Activated T-cell treated with anti-CD3 and anti-CD28 coated beads for 1 hour (primary cell): ENCODE measurements around the gene MSANTD2.
"Not testable (repeated sequence)": the region's sequence is repeated elsewhere in the genome, so short reads cannot be mapped to it uniquely, and the experiment has no call there.

Experiments
- DNase-seq: peaks from one replicate; pipeline ENCODE4 v3.0.0-alpha.2; 2020; ENCODE audit warnings: low read depth

Gene MSANTD2

DNA sequence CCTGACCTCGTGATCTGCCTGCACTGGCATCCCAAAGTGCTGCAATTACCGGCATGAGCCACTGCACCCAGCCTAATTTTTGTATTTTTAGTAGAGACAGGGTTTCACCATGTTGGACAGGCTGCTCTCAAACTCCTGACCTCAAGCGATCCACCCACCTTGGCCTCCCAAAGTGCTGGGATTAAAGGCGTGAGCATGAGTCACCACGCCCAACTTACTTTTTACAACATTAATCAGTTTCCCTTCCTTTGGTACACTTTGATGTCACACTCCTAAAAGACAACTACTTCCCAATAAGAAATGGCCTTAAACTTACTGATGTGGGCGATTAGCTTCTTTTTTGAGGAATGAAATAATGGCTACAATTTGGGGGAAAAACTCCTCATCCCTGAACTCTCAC is 29.2 kb downstream of the MSANTD2 start:
- DNase-seq = not testable (repeated sequence)

DNA sequence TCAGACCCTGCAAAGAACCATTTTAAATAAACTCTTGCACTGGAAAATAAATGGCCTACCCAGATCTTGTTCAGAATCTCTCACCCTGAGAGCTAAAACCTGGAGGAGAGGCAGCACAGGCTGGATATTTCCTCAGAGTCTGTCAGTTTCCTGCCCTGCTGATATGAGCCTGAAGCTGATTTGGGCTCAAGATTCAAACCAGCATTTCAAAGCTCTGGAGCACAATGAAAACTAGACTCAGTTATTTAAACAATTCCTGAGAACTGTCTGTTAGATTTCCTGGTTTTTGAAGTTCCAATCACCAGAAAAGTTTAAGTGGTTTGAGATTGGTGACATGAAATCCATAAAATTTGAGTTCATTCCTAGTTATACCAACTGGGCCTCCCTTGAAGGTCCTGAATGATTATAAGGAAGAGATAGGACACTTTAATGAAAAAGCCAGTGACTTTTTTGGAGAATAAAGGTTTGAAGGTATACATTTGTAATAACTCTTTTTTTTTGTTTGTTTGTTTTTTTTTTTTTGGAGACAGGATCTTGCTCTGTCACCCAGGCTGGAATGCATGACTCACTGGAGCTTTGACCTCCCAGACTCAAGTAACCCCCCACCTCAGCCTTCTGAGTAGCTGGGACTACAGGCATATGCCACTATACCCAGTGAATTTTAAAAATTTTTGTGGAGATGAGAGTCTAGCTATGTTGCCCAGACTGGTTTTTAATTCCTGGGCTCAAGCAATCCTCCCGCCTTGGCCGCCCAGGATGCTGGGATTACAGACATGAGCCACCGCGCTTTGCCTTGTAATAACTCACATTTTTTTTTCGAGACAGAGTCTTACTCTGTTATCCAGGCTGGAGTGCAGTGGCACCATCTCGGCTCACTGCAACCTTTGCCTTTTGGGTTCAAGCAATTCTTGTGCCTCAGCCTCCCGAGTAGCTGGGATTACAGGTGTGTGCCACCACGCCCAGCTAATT is 30.1 kb downstream of the MSANTD2 start:
- DNase-seq = no peak

- DNase-seq = no peak
Measured at GRCh38 chr11:124768914-124769313, 31.3 kb downstream of the MSANTD2 start.

- DNase-seq = no peak
Measured at GRCh38 chr11:124766156-124766555, 34.0 kb downstream of the MSANTD2 start.

- peak; percentile 90 for DNase-seq
Measured at GRCh38 chr11:124763156-124763947, 36.9 kb downstream of the MSANTD2 start.

GRCh38 chr11:124762624-124763155 is 37.5 kb downstream of the MSANTD2 start:
- DNase-seq = no peak

- DNase-seq = peak; percentile 57
Measured at GRCh38 chr11:124762105-124762623, 38.0 kb downstream of the MSANTD2 start, which contains the start of gene ESAM. Gene ESAM (minus strand): TSS chr11:124762290. CDS start chr11:124762154, 136 bp downstream.

DNA sequence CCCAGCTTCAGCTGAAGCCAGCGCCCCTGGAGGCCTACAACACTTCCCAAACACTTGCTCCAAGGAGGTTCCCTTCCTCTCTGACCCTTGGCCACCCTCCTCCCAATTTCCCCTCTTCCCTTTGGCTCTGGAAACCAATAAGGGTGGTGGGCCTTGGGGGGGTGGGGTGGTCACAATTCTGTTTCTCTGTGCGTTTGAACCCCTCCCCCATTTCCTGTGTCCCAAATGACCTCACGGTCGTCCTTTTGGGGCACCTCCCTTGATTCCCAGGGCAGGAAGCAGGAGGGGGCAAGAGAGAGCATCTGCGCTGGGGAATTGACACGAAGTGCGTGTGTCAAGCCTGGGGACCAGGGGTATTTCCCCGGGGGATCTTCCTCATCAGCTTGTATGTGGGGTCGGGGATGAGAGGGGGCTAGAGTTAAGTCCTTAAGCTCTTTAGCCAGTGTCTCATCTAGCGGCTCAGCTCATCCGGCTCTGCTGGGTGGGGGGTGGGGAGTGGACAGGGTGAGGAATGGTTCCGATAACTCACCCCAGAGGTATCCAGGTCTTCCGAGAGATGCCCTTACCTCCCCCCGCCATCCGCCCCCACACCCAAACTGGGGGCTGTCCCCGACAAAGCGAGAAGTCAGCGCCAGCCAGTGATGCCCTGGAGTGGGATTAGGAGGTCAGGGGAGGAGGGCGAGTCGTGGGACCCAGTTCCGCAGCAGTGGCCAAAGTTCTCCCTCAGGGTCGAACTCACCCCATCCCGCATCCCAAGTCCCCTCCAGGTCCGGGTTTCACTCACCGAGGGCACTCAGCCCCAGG is 38.7 kb downstream of the MSANTD2 start:
- no peak for DNase-seq

- DNase-seq = no peak
Measured at GRCh38 chr11:124760806-124761205, 39.4 kb downstream of the MSANTD2 start.

GRCh38 chr11:124760205-124760652 is 40.0 kb downstream of the MSANTD2 start:
- no peak for DNase-seq

GRCh38 chr11:124759266-124760204 is 40.7 kb downstream of the MSANTD2 start:
- no peak for DNase-seq

GRCh38 chr11:124758355-124759265 is 41.6 kb downstream of the MSANTD2 start:
- DNase-seq = peak; percentile 62

DNA sequence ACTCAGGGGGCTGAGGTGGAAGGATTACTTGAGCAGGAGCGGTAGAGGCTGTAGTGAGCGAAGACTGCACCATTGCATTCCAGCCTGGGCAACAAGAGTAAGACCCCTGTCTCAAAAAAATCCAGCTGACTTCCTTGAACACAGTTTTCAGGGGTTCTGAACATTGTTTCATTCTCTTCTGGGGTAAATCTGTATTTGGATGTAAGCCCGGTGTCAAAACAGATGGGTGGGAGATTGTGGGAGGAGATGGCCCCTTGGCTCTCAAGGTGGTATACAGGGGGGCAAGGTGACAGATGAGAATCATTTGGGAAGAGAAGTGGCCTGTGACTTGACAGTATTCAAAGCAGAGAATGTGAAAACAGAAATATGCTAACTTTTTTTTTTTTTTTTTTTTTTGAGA is 42.9 kb downstream of the MSANTD2 start:
- DNase-seq = no peak

GRCh38 chr11:124756753-124757227 is 43.4 kb downstream of the MSANTD2 start:
- DNase-seq = no peak

GRCh38 chr11:124756033-124756752 is 44.0 kb downstream of the MSANTD2 start:
- DNase-seq = no peak

GRCh38 chr11:124754710-124755109 is 45.5 kb downstream of the MSANTD2 start:
- no peak for DNase-seq

DNA sequence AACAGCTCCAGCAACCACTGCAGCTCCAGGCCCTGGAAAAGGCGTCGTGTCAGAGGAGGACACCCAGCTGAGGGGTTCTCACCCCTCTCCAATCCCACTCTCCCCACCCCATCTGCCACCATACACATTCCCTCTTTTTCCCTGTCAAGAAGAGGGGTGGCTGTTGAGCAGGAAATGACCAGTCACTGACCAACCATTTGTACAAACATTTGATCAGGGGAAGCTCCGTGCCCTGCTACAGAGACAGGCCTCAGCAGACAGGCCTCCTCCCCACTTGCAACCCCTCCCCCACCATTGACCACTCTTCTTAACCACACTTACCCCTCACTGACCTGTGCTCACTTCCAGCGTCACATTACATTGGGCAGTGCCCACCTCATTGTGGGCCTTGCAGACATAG is 45.9 kb downstream of the MSANTD2 start:
- no peak for DNase-seq

- no peak for DNase-seq
Measured at GRCh38 chr11:124753624-124754023, 46.6 kb downstream of the MSANTD2 start.
